ENCODE measurements around the gene ACBD6.

DNA sequence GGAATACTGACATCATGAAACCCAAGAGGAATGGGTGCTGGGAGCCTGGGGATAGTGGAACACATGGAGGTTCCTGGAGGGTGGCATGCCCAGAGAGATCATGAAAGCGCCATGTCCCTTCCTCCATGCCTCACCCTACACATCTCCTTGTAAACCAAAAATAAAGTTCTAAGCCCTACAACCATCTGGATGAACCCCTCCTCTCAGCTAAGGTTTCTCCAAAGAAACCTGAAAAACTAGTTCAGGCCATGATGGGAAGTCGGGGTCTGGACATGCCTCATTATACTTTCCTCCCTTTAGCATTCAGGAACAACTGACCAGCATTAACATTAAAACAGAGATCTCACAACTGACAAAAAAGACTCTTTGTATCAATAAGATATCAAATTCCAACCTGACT lies 68.5 kb downstream of the ACBD6 start:
- TF ChIP-seq, protein P1, sequence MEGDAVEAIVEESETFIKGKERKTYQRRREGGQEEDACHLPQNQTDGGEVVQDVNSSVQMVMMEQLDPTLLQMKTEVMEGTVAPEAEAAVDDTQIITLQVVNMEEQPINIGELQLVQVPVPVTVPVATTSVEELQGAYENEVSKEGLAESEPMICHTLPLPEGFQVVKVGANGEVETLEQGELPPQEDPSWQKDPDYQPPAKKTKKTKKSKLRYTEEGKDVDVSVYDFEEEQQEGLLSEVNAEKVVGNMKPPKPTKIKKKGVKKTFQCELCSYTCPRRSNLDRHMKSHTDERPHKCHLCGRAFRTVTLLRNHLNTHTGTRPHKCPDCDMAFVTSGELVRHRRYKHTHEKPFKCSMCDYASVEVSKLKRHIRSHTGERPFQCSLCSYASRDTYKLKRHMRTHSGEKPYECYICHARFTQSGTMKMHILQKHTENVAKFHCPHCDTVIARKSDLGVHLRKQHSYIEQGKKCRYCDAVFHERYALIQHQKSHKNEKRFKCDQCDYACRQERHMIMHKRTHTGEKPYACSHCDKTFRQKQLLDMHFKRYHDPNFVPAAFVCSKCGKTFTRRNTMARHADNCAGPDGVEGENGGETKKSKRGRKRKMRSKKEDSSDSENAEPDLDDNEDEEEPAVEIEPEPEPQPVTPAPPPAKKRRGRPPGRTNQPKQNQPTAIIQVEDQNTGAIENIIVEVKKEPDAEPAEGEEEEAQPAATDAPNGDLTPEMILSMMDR (IDR thresholded peaks at IDR 0.05; ENCODE audit: low read depth, low read length, poor library complexity, severe bottlenecking) = no peak
- no peak for TF ChIP-seq EZH2phosphoT487 (IDR thresholded peaks at IDR 0.05; ENCODE audit: borderline replicate concordance, low read length)

Measured in DOHH2 (cell line).